IMR-90 (cell line): ENCODE data around the gene CCER1. TPM values are rescaled to one million over a fixed set of nuclear protein-coding genes. Genes with fewer than 3 reads are reported as not detected.

Experiments used
- ATAC-seq: fragments of 200-7000 bp; cut with Tn5 transposase; 2 replicates; pipeline ENCODE4 v1.9.1; 2020; ENCODE audit warnings: low read depth, mild to moderate bottlenecking, moderate library complexity
- BruUV-seq: library from RNA; stranded (reverse); fragments of 400-500 nt; replicated peaks from 2 replicates; lab custom pipeline; 2021; lab: Mats Ljungman, UMichigan
- CTCF ChIA-PET: fragments of 300-600 bp; formaldehyde crosslinking; extraction: SDS; loops from one replicate; lab custom pipeline; 2021; ENCODE audit warnings: antibody characterized with exemption; lab: Yijun Ruan, JAX
- POLR2A ChIA-PET: fragments of 300-600 bp; sonication (Branson Sonifier 250); formaldehyde crosslinking; loops from one replicate; lab custom pipeline; 2022; ENCODE audit warnings: antibody characterized with exemption; ENCODE audit not compliant: unreplicated experiment; lab: Charles Lee
- DNase-seq: peaks from one replicate; pipeline ENCODE4 v3.0.0; 2013
- H2AFZ ChIP-seq: replicated peaks from 2 replicates; pipeline ENCODE3; 2013; ENCODE audit warnings: low read length, mild to moderate bottlenecking; ENCODE audit not compliant: poor library complexity
- H2AK5ac ChIP-seq: 2 replicates; pipeline ENCODE4 v1.6.1; 2013; ENCODE audit warnings: low read depth, low read length, inconsistent platforms
- H2AK9ac ChIP-seq: replicated peaks from 2 replicates; pipeline ENCODE3; 2013; ENCODE audit warnings: mild to moderate bottlenecking, low read depth, low read length, moderate library complexity; ENCODE audit not compliant: poor library complexity
- H2BK120ac ChIP-seq: 2 replicates; pipeline ENCODE4 v1.6.1; 2013; ENCODE audit warnings: low read depth, low read length, inconsistent platforms
- H2BK15ac ChIP-seq: 3 replicates; pipeline ENCODE4 v1.6.1; 2013; ENCODE audit warnings: low read depth, low read length, inconsistent platforms
- H2BK20ac ChIP-seq: 2 replicates; pipeline ENCODE4 v1.6.1; 2013; ENCODE audit warnings: low read depth, mild to moderate bottlenecking, inconsistent platforms, low read length, moderate library complexity
- H2BK5ac ChIP-seq: 2 replicates; pipeline ENCODE4 v1.6.1; 2013; ENCODE audit warnings: mild to moderate bottlenecking, low read depth, low read length, inconsistent platforms; ENCODE audit not compliant: poor library complexity, severe bottlenecking
- H3K14ac ChIP-seq: replicated peaks from 2 replicates; pipeline ENCODE4 v1.6.1; 2013; ENCODE audit warnings: low read depth, low read length, inconsistent platforms
- H3K18ac ChIP-seq: 2 replicates; pipeline ENCODE4 v1.6.1; 2013; ENCODE audit warnings: low read depth, low read length, control low read depth
- H3K23ac ChIP-seq: 2 replicates; pipeline ENCODE4 v1.6.1; 2013; ENCODE audit warnings: low read depth, low read length, inconsistent platforms
- H3K27ac ChIP-seq: 2 replicates; pipeline ENCODE4 v1.5.1; 2013; ENCODE audit warnings: mild to moderate bottlenecking, control low read depth, low read length; ENCODE audit not compliant: insufficient read depth
- H3K27me3 ChIP-seq: 2 replicates; pipeline ENCODE4 v1.6.1; 2013; ENCODE audit warnings: low read length; ENCODE audit not compliant: control insufficient read depth, insufficient read depth
- H3K36me3 ChIP-seq: 2 replicates; pipeline ENCODE4 v1.6.1; 2013; ENCODE audit warnings: low read length, mixed read lengths; ENCODE audit not compliant: control insufficient read depth, insufficient read depth
- H3K4ac ChIP-seq: 2 replicates; pipeline ENCODE4 v1.6.1; 2013; ENCODE audit warnings: low read depth, low read length, inconsistent platforms
- H3K4me1 ChIP-seq: 2 replicates; pipeline ENCODE4 v1.6.1; 2013; ENCODE audit warnings: low read length, mixed read lengths; ENCODE audit not compliant: control insufficient read depth, insufficient read depth
- H3K4me2 ChIP-seq: 2 replicates; pipeline ENCODE4 v1.6.1; 2013; ENCODE audit warnings: low read depth, mild to moderate bottlenecking, control low read depth, low read length, moderate library complexity
- H3K4me3 ChIP-seq: 2 replicates; pipeline ENCODE4 v1.5.1; 2013; ENCODE audit warnings: low read depth, mild to moderate bottlenecking, control low read depth, low read length, moderate library complexity; ENCODE audit not compliant: insufficient read depth
- H3K56ac ChIP-seq: 2 replicates; pipeline ENCODE4 v1.6.1; 2013; ENCODE audit warnings: low read length, inconsistent platforms; ENCODE audit not compliant: insufficient read depth; ENCODE audit errors: extremely low read depth
- H3K79me1 ChIP-seq, 2 experiments: 2 replicates each; pipeline ENCODE4 v1.6.1; 2013; ENCODE audit warnings: low read length in 2 of 2, inconsistent platforms in 1 of 2, low read depth in 1 of 2
- H3K9ac ChIP-seq: 2 replicates; pipeline ENCODE4 v1.6.1; 2013; ENCODE audit warnings: low read depth, low read length, control low read depth
- H3K9me1 ChIP-seq: 2 replicates; pipeline ENCODE4 v1.6.1; 2013; ENCODE audit warnings: low read length, inconsistent platforms; ENCODE audit not compliant: insufficient read depth
- H3K9me3 ChIP-seq: 2 replicates; pipeline ENCODE4 v1.6.1; 2013; ENCODE audit warnings: low read length; ENCODE audit not compliant: control insufficient read depth, insufficient read depth
- H4K20me1 ChIP-seq: 2 replicates; pipeline ENCODE4 v1.6.1; 2013; ENCODE audit warnings: low read length, inconsistent platforms; ENCODE audit not compliant: insufficient read depth
- H4K5ac ChIP-seq: 2 replicates; pipeline ENCODE4 v1.6.1; 2013; ENCODE audit warnings: mild to moderate bottlenecking, low read depth, low read length, control low read depth
- H4K8ac ChIP-seq, 2 experiments: 2 replicates each; pipeline ENCODE4 v1.6.1; 2013; ENCODE audit warnings: low read depth in 2 of 2, low read length in 2 of 2, control low read depth in 1 of 2, inconsistent platforms in 1 of 2
- H4K91ac ChIP-seq: 2 replicates; pipeline ENCODE4 v1.6.1; 2013; ENCODE audit warnings: low read depth, low read length, inconsistent platforms; ENCODE audit not compliant: insufficient read depth
- BHLHE40 ChIP-seq: fragments of 150-350 bp; IDR thresholded peaks from 2 replicates; pipeline ENCODE4 v1.6.1; 2016; ENCODE audit warnings: mild to moderate bottlenecking, low read depth, low read length
- CHD1 ChIP-seq: IDR thresholded peaks from 2 replicates; pipeline ENCODE4 v1.6.1; 2012; ENCODE audit warnings: low read depth, low read length, improper control_type of control experiment
- MAFK ChIP-seq: IDR thresholded peaks from 2 replicates; pipeline ENCODE4 v1.6.1; 2012; ENCODE audit warnings: low read depth, low read length, improper control_type of control experiment
- NFE2L2 ChIP-seq: fragments of 150-350 bp; IDR thresholded peaks from 2 replicates; pipeline ENCODE4 v1.6.1; 2016; ENCODE audit warnings: low read depth, mild to moderate bottlenecking, low read length
- POLR2A ChIP-seq: IDR thresholded peaks from 2 replicates; pipeline ENCODE4 v1.6.1; 2012; ENCODE audit warnings: mild to moderate bottlenecking, low read depth, low read length
- RAD21 ChIP-seq: IDR thresholded peaks from 2 replicates; pipeline ENCODE4 v1.6.1; 2012; ENCODE audit warnings: low read length, improper control_type of control experiment
- USF2 ChIP-seq: fragments of 150-350 bp; IDR thresholded peaks from 2 replicates; pipeline ENCODE4 v1.6.1; 2017; ENCODE audit warnings: mild to moderate bottlenecking, antibody characterized with exemption, low read length, low read depth
- WGBS, 2 experiments: methylation state at CpG; one replicate each; pipeline versions ENCODE4 v1.1.5 to v1.1.7; 2013; ENCODE audit warnings: missing lambda C conversion rate in 2 of 2; ENCODE audit not compliant: insufficient read length in 1 of 2; ENCODE audit errors: extremely low coverage in 2 of 2; 5-methylcytosine and 5-hydroxymethylcytosine counted together
- dilution Hi-C: fragments of 300-500 bp; cut with HindIII; formaldehyde crosslinking; loops from one replicate; pipeline ENCODE4 v1.14.3; 2018; ENCODE audit warnings: low sequenced_read_pairs; ENCODE audit not compliant: unreplicated experiment
- in situ Hi-C: fragments of 300-500 bp; cut with MboI; formaldehyde crosslinking; loops from 3 replicates; pipeline ENCODE4 v1.14.3; 2019; ENCODE audit warnings: low sequenced_read_pairs, inconsistent platforms, mixed read lengths
- intact Hi-C: fragments of 100-400 bp; cut with micrococcal nuclease; formaldehyde crosslinking; loops from 2 replicates; pipeline ENCODE4 v1.10.0; 2022
- polyA plus RNA-seq, 3 experiments: library from polyadenylated mRNA; depleted of rRNA; stranded (reverse); fragments of >200 nt; gene quantifications; 2 replicates each; pipeline ENCODE4 v1.2.3, GENCODE V29; 2012; ENCODE audit warnings: low replicate concordance in 1 of 3
- total RNA-seq: library from RNA; depleted of rRNA; stranded (reverse); fragments of >200 nt; gene quantifications from 2 replicates; pipeline ENCODE4 v1.2.3, GENCODE V29; 2012

CCER1 gene
- total and polyA plus RNA-seq, 2 of the 4 experiments (the other 2 are of a cell fraction), result not detected

GRCh38 chr12:90943255-90943654 is 11.7 kb downstream of the CCER1 start:
- no peak overlapping the region for H2BK20ac ChIP-seq
- DNase-seq (no peak), ATAC-seq (no peak)
- H2AK5ac ChIP-seq, result no peak overlapping the region
- no peak overlapping the region for H4K8ac ChIP-seq
- in situ Hi-C loops, result no loop called here
- no CpG with 5 or more reads among the region's 1 CpG for WGBS, 2 experiments
- H2BK15ac ChIP-seq, result no peak overlapping the region
- H3K9me1 ChIP-seq, result peaks cover 3% of the 10 kb centered on the region; the same call in 1 of the 2 replicates
- H3K9me3 ChIP-seq, result no peaks in the 10 kb centered on the region
- H3K14ac ChIP-seq, result no peak overlapping the region
- H4K20me1 ChIP-seq, result no peaks in the 10 kb centered on the region
- no TSS peak for BruUV-seq
- dilution Hi-C loops, result no loop called here
- no peak overlapping the region for H4K5ac ChIP-seq
- H3K4me3 ChIP-seq, result no peak overlapping the region
- no peak overlapping the region for H2BK5ac ChIP-seq
- H3K36me3 ChIP-seq, result no peaks in the 10 kb centered on the region
- intact Hi-C loops, result no loop called here
- TF ChIP-seq USF2 (no peak), BHLHE40 (no peak), MAFK (peak; percentile 54), CHD1 (no peak), NFE2L2 (no peak), RAD21 (no peak), POLR2A (no peak)
- no peak overlapping the region for H3K4me2 ChIP-seq
- H3K27me3 ChIP-seq, result no peaks in the 10 kb centered on the region
- no peak overlapping the region for H3K23ac ChIP-seq
- H4K91ac ChIP-seq, result no peak overlapping the region
- ChIA-PET POLR2A (no interaction called here), CTCF (interaction anchor here (0.9 to 1.6 kb wide), 2 partner anchors 412 to 425 kb away, joined by 3 read pairs; no protein-coding TSS in a partner anchor)
- H3K27ac ChIP-seq, result no peak overlapping the region
- H3K56ac ChIP-seq, result no peak overlapping the region
- H3K4me1 ChIP-seq, result peaks cover 3% of the 10 kb centered on the region; the same call in 1 of the 2 replicates
- no peak overlapping the region for H3K4ac ChIP-seq
- H2BK120ac ChIP-seq, result no peak overlapping the region
- H2AFZ ChIP-seq, result no peak overlapping the region
- H3K79me1 ChIP-seq, result no peaks in the 10 kb centered on the region
- no peak overlapping the region for H2AK9ac ChIP-seq
- H3K18ac ChIP-seq, result no peak overlapping the region
- no peak overlapping the region for H3K9ac ChIP-seq
